Measurements from ENCODE around the gene CNNM4. TPM values are rescaled to one million over a fixed set of nuclear protein-coding genes. Genes with fewer than 3 reads are reported as not detected.

CNNM4 gene
- polyA plus RNA-seq, 1 of the 3 experiments (the other 2 are of a cell fraction), result 5.5 TPM

GRCh38 chr2:96830044-96830562 lies 69.4 kb downstream of the CNNM4 start:
- ChIA-PET CTCF (interaction anchor here (1.5 kb wide), 1 partner anchor 27 kb away, joined by 3 read pairs; the partner anchor contains the start of gene ANKRD39), POLR2A (no interaction called here)
- H2AFZ ChIP-seq (ENCODE audit: low read depth), result no peak overlapping the region
- no peaks in the 10 kb centered on the region for H3F3A ChIP-seq (replicated peaks; ENCODE audit: insufficient read depth)
- no peaks in the 10 kb centered on the region for H3K27me3 ChIP-seq (ENCODE audit: insufficient read depth)
- H3K4me1 ChIP-seq (ENCODE audit: control insufficient read depth in 1 of 2, insufficient read depth in 2 of 2, low read depth in 1 of 2, low read length in 1 of 2), result no peaks in the 10 kb centered on the region; a peak in 1 of 4 replicates
- H3K9ac ChIP-seq, result no peak overlapping the region
- peaks cover 11 to 60% of the 10 kb centered on the region in 2 experiments for H3K36me3 ChIP-seq (replicated peaks in 1 of 2; ENCODE audit: control insufficient read depth in 1 of 2, insufficient read depth in 2 of 2, low read length in 1 of 2)
- no peaks in the 10 kb centered on the region for H3K79me2 ChIP-seq (ENCODE audit: insufficient read depth)
- DNase-seq, result no peak
- no peak overlapping the region for H3K4me3 ChIP-seq (ENCODE audit: low read depth in 2 of 2, low read length in 1 of 2)
- H3K4me2 ChIP-seq, result no peak overlapping the region
- H3K9me2 ChIP-seq, result no peaks in the 10 kb centered on the region
- H3K27ac ChIP-seq (ENCODE audit: low read depth in 2 of 2, low read length in 1 of 2), result no peak overlapping the region
- TF ChIP-seq TAF1 (IDR thresholded peaks at IDR 0.05; ENCODE audit: borderline replicate concordance, low read depth, low read length), result no peak
- TF ChIP-seq FOXM1 (IDR thresholded peaks at IDR 0.05; ENCODE audit: low read depth), result no peak
- TF ChIP-seq GATA2 (CRISPR knock-in tag; IDR thresholded peaks at IDR 0.05), result no peak
- TF ChIP-seq MXI1 (IDR thresholded peaks at IDR 0.05; ENCODE audit: low read depth, low read length), result no peak
- TF ChIP-seq RCOR1 (IDR thresholded peaks at IDR 0.05; ENCODE audit: low read length), result no peak
- no peak for TF ChIP-seq RXRA (IDR thresholded peaks at IDR 0.05; ENCODE audit: borderline replicate concordance, low read depth)
- TF ChIP-seq CTCF (IDR thresholded peaks at IDR 0.05), result no peak
- TF ChIP-seq GABPA (IDR thresholded peaks at IDR 0.05; ENCODE audit: low read depth), result no peak
- no peak for TF ChIP-seq ZBTB33 (IDR thresholded peaks at IDR 0.05; ENCODE audit: borderline replicate concordance, low read depth)
- no peak for TF ChIP-seq REST (IDR thresholded peaks at IDR 0.05; ENCODE audit: low read depth, low read length)
- no peak for TF ChIP-seq EP300 (IDR thresholded peaks at IDR 0.05; ENCODE audit: borderline replicate concordance in 1 of 2, low read depth in 1 of 2, low read length in 1 of 2)
- no peak for TF ChIP-seq USF1 (IDR thresholded peaks at IDR 0.05; ENCODE audit: borderline replicate concordance, low read depth)
- TF ChIP-seq FOXJ3 (CRISPR knock-in tag; IDR thresholded peaks at IDR 0.05), result no peak
- TF ChIP-seq MAX (IDR thresholded peaks at IDR 0.05; ENCODE audit: low read depth), result no peak
- TF ChIP-seq JUND (IDR thresholded peaks at IDR 0.05), result no peak
- no peak for TF ChIP-seq SIN3A (IDR thresholded peaks at IDR 0.05; ENCODE audit: borderline replicate concordance, low read depth, low read length)
- no peak for TF ChIP-seq RFX5 (IDR thresholded peaks at IDR 0.05; ENCODE audit: low read length)
- no peak for TF ChIP-seq TEAD4 (IDR thresholded peaks at IDR 0.05; ENCODE audit: borderline replicate concordance, insufficient read depth)
- no peaks in the 10 kb centered on the region for H3K9me3 ChIP-seq
- 72% methylated on average over 5 of the region's 5 CpGs for WGBS (ENCODE audit: low lambda C conversion rate)
- H4K20me1 ChIP-seq (ENCODE audit: insufficient read depth), result 0 out of 2 replicates have a peak, but pooled peaks cover 2% of the 10 kb centered on the region
